HepG2 (cell line): ENCODE data around the gene CD68. TPM values are rescaled to one million over a fixed set of nuclear protein-coding genes. Genes with fewer than 3 reads are reported as not detected.

Experiments
- CAMTA2 ChIP-seq: sonication (generic); formaldehyde crosslinking; IDR thresholded peaks from 2 replicates; pipeline ENCODE4 v1.4.0; 2020; ENCODE audit warnings: mild to moderate bottlenecking, missing genetic modification reagents, borderline replicate concordance
- GATAD1 ChIP-seq: IDR thresholded peaks from 2 replicates; pipeline ENCODE4 v1.6.1; 2016; ENCODE audit warnings: missing genetic modification reagents, missing compliant biosample characterization
- GTF2F1 ChIP-seq: fragments of 150-350 bp; IDR thresholded peaks from 2 replicates; pipeline ENCODE4 v1.6.1; 2014; ENCODE audit warnings: low read length
- HDAC6 ChIP-seq: fragments of 200-600 bp; sonication (generic); IDR thresholded peaks from 2 replicates; pipeline ENCODE4 v1.7.0; 2017; ENCODE audit warnings: mild to moderate bottlenecking, antibody characterized with exemption, low read length, low read depth
- HOXA9 ChIP-seq: sonication (generic); formaldehyde crosslinking; IDR thresholded peaks from 2 replicates; pipeline ENCODE4 v1.8.1; 2022; ENCODE audit warnings: missing genetic modification reagents, mild to moderate bottlenecking, moderate library complexity, borderline replicate concordance
- KDM3A ChIP-seq: IDR thresholded peaks from 2 replicates; pipeline ENCODE4 v1.6.1; 2018; ENCODE audit warnings: low read depth, missing compliant biosample characterization
- MEIS2 ChIP-seq: sonication (generic); formaldehyde crosslinking; IDR thresholded peaks from 2 replicates; pipeline ENCODE4 v1.9.0; 2021; ENCODE audit warnings: mild to moderate bottlenecking, missing genetic modification reagents
- NR1H2 ChIP-seq: sonication (generic); formaldehyde crosslinking; IDR thresholded peaks from 2 replicates; pipeline ENCODE4 v1.8.1; 2022; ENCODE audit warnings: low read depth, missing genetic modification reagents, borderline replicate concordance
- RBM22 ChIP-seq: fragments of 200-400 bp; formaldehyde crosslinking; optimal IDR thresholded peaks from 2 replicates; pipeline ENCODE3; 2017; ENCODE audit warnings: mild to moderate bottlenecking, low read length, moderate library complexity
- RXRA ChIP-seq: sonication (generic); formaldehyde crosslinking; IDR thresholded peaks from 2 replicates; pipeline ENCODE4 v1.5.1; 2020; ENCODE audit warnings: missing genetic modification reagents
- SMAD9 ChIP-seq: sonication (generic); formaldehyde crosslinking; IDR thresholded peaks from 2 replicates; pipeline ENCODE4 v1.5.1; 2020; ENCODE audit warnings: mild to moderate bottlenecking, missing genetic modification reagents
- SNAI1 ChIP-seq: sonication (generic); formaldehyde crosslinking; IDR thresholded peaks from 2 replicates; pipeline ENCODE4 v1.5.0; 2020; ENCODE audit warnings: mild to moderate bottlenecking, missing genetic modification reagents, borderline replicate concordance
- SSRP1 ChIP-seq: IDR thresholded peaks from 2 replicates; pipeline ENCODE4 v1.6.1; 2016; ENCODE audit warnings: control low read depth
- TMF1 ChIP-seq: sonication (generic); formaldehyde crosslinking; IDR thresholded peaks from 2 replicates; pipeline ENCODE4 v1.8.1; 2022; ENCODE audit warnings: low read depth, missing genetic modification reagents
- ZFX ChIP-seq: sonication (generic); formaldehyde crosslinking; IDR thresholded peaks from 2 replicates; pipeline ENCODE4 v1.4.0; 2020; ENCODE audit warnings: mild to moderate bottlenecking, low read depth, missing genetic modification reagents, moderate library complexity
- ZMYM3 ChIP-seq: sonication (generic); formaldehyde crosslinking; IDR thresholded peaks from 2 replicates; pipeline ENCODE4 v1.5.1; 2020; ENCODE audit warnings: mild to moderate bottlenecking, missing genetic modification reagents
- ZNF253 ChIP-seq: sonication (generic); formaldehyde crosslinking; IDR thresholded peaks from 2 replicates; pipeline ENCODE4 v1.8.0; 2022; ENCODE audit warnings: mild to moderate bottlenecking, missing genetic modification reagents, borderline replicate concordance
- ZNF30 ChIP-seq: sonication (generic); formaldehyde crosslinking; IDR thresholded peaks from 2 replicates; pipeline ENCODE4 v1.5.0; 2020; ENCODE audit warnings: mild to moderate bottlenecking, missing genetic modification reagents
- ZNF75D ChIP-seq: sonication (generic); formaldehyde crosslinking; IDR thresholded peaks from 2 replicates; pipeline ENCODE4 v1.8.1; 2023; ENCODE audit warnings: missing genetic modification reagents, mild to moderate bottlenecking, borderline replicate concordance
- polyA plus RNA-seq, 8 experiments: library from polyadenylated mRNA; depleted of rRNA in 3 of 8; stranded (reverse) in 7 of 8; unstranded in 1 of 8; fragments of >200 nt; fragmentation: Illumina TruSeq in 4 of 8; extraction: Trizol in 4 of 8; gene quantifications; 2 replicates each; pipeline versions ENCODE4 v1.2.1 to v1.2.3, GENCODE V29; 2011 to 2016; ENCODE audit warnings: low read depth in 4 of 8, missing spikeins in 1 of 8, mixed read lengths in 1 of 8; ENCODE audit not compliant: insufficient read depth in 1 of 8
- total RNA-seq, 5 experiments: library from RNA; depleted of rRNA; stranded (reverse); fragments of >200 nt; fragmentation: Illumina TruSeq; extraction: Trizol; gene quantifications; 2 replicates each; pipeline ENCODE4 v1.2.3, GENCODE V29; 2016; ENCODE audit warnings: low read depth in 1 of 5
- TF ChIP-seq, protein P1 (sequence below): sonication (generic); formaldehyde crosslinking; IDR thresholded peaks from 2 replicates; pipeline ENCODE4 v1.5.1; 2020; ENCODE audit warnings: mild to moderate bottlenecking, missing genetic modification reagents, borderline replicate concordance
- TF ChIP-seq, protein P2 (sequence below): sonication (generic); formaldehyde crosslinking; IDR thresholded peaks from 2 replicates; pipeline ENCODE4 v1.5.0; 2020; ENCODE audit warnings: mild to moderate bottlenecking, missing genetic modification reagents, moderate library complexity

The CD68 gene
- total and polyA plus RNA-seq, 2 of the 13 experiments (the other 11 are each of a cell fraction or from before 2014, with no cell fraction given) = 10.3 to 104 TPM

- TF ChIP-seq KDM3A (CRISPR knock-in tag) (no peak), HOXA9 (CRISPR knock-in tag) (peak; percentile 78; the same call in 1 of the 2 replicates), GTF2F1 (peak; percentile 92), ZNF75D (CRISPR knock-in tag) (0 out of 2 replicates have a peak, but pooled peaks have one; percentile 53), ZNF253 (CRISPR knock-in tag) (peak; percentile 71; the same call in 1 of the 2 replicates), ZMYM3 (CRISPR knock-in tag) (no peak), SSRP1 (peak; percentile 38; the same call in 1 of the 2 replicates), ZNF30 (CRISPR knock-in tag) (no peak), ZFX (CRISPR knock-in tag) (no peak; the same call in 1 of the 2 replicates), GATAD1 (CRISPR knock-in tag) (no peak), TMF1 (peak; percentile 49; the same call in 1 of the 2 replicates), SNAI1 (peak; percentile 84; the same call in 1 of the 2 replicates), RBM22 (peak; percentile 83), MEIS2 (CRISPR knock-in tag) (no peak; the same call in none of the 2 replicates), NR1H2 (CRISPR knock-in tag) (no peak), RXRA (CRISPR knock-in tag) (peak; percentile 33; the same call in 1 of the 2 replicates), CAMTA2 (CRISPR knock-in tag) (peak; percentile 75; the same call in 1 of the 2 replicates), HDAC6 (peak; percentile 87; the same call in 1 of the 2 replicates), SMAD9 (CRISPR knock-in tag) (no peak)
- TF ChIP-seq, protein P1, sequence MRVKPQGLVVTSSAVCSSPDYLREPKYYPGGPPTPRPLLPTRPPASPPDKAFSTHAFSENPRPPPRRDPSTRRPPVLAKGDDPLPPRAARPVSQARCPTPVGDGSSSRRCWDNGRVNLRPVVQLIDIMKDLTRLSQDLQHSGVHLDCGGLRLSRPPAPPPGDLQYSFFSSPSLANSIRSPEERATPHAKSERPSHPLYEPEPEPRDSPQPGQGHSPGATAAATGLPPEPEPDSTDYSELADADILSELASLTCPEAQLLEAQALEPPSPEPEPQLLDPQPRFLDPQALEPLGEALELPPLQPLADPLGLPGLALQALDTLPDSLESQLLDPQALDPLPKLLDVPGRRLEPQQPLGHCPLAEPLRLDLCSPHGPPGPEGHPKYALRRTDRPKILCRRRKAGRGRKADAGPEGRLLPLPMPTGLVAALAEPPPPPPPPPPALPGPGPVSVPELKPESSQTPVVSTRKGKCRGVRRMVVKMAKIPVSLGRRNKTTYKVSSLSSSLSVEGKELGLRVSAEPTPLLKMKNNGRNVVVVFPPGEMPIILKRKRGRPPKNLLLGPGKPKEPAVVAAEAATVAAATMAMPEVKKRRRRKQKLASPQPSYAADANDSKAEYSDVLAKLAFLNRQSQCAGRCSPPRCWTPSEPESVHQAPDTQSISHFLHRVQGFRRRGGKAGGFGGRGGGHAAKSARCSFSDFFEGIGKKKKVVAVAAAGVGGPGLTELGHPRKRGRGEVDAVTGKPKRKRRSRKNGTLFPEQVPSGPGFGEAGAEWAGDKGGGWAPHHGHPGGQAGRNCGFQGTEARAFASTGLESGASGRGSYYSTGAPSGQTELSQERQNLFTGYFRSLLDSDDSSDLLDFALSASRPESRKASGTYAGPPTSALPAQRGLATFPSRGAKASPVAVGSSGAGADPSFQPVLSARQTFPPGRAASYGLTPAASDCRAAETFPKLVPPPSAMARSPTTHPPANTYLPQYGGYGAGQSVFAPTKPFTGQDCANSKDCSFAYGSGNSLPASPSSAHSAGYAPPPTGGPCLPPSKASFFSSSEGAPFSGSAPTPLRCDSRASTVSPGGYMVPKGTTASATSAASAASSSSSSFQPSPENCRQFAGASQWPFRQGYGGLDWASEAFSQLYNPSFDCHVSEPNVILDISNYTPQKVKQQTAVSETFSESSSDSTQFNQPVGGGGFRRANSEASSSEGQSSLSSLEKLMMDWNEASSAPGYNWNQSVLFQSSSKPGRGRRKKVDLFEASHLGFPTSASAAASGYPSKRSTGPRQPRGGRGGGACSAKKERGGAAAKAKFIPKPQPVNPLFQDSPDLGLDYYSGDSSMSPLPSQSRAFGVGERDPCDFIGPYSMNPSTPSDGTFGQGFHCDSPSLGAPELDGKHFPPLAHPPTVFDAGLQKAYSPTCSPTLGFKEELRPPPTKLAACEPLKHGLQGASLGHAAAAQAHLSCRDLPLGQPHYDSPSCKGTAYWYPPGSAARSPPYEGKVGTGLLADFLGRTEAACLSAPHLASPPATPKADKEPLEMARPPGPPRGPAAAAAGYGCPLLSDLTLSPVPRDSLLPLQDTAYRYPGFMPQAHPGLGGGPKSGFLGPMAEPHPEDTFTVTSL (CRISPR knock-in tag) = no peak
- TF ChIP-seq, protein P2, sequence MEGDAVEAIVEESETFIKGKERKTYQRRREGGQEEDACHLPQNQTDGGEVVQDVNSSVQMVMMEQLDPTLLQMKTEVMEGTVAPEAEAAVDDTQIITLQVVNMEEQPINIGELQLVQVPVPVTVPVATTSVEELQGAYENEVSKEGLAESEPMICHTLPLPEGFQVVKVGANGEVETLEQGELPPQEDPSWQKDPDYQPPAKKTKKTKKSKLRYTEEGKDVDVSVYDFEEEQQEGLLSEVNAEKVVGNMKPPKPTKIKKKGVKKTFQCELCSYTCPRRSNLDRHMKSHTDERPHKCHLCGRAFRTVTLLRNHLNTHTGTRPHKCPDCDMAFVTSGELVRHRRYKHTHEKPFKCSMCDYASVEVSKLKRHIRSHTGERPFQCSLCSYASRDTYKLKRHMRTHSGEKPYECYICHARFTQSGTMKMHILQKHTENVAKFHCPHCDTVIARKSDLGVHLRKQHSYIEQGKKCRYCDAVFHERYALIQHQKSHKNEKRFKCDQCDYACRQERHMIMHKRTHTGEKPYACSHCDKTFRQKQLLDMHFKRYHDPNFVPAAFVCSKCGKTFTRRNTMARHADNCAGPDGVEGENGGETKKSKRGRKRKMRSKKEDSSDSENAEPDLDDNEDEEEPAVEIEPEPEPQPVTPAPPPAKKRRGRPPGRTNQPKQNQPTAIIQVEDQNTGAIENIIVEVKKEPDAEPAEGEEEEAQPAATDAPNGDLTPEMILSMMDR (CRISPR knock-in tag) = 0 out of 2 replicates have a peak, but pooled peaks have one; percentile 2
These were observed 6.7 kb upstream of the CD68 start (continued) for GRCh38 chr17:7572588-7573323.
